Loucy (cell line): Measurements from ENCODE around the gene FTO.

ENCODE experiments used
- CTCF ChIP-seq: fragments of 200-600 bp; sonication (generic); conservative IDR thresholded peaks from 2 replicates; pipeline ENCODE4 v1.5.1; 2014; ENCODE audit warnings: mild to moderate bottlenecking, antibody characterized with exemption, low read length
- EZH2phosphoT487 ChIP-seq: fragments of 200-600 bp; IDR thresholded peaks from 2 replicates; pipeline ENCODE4 v1.6.1; 2018; ENCODE audit warnings: antibody characterized with exemption, mild to moderate bottlenecking, moderate library complexity, borderline replicate concordance

DNA sequence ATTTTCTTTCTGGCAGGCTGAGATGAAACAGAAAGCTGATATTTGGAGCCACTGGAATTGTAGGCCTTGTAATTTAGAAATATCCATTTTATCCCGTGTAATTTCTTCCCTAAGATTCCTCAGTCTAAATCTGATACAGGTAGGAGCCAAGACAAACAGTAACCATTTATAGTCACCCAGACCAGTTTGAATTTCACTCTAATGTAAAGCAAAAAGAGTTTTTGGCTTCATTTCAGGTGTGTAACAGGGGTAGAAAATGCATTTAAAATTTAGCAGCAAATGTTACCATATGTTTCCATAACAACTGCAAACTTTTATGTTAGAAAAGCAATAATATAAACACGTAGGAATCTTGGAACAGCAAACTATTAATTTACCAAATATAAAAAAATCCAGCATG, 249.4 kb downstream of the FTO start:
- no peak for TF ChIP-seq CTCF
- no peak for TF ChIP-seq EZH2phosphoT487
